ENCODE data around the gene MAJIN. TPM values are rescaled to one million over a fixed set of nuclear protein-coding genes. Genes with fewer than 3 reads are reported as not detected.

The MAJIN gene
- total and polyA plus RNA-seq, 9 of the 15 experiments (the other 6 are each of a cell fraction or from before 2014, with no cell fraction given) = 0.17 to 0.83 (median 0.24) TPM; not detected in 2

DNA sequence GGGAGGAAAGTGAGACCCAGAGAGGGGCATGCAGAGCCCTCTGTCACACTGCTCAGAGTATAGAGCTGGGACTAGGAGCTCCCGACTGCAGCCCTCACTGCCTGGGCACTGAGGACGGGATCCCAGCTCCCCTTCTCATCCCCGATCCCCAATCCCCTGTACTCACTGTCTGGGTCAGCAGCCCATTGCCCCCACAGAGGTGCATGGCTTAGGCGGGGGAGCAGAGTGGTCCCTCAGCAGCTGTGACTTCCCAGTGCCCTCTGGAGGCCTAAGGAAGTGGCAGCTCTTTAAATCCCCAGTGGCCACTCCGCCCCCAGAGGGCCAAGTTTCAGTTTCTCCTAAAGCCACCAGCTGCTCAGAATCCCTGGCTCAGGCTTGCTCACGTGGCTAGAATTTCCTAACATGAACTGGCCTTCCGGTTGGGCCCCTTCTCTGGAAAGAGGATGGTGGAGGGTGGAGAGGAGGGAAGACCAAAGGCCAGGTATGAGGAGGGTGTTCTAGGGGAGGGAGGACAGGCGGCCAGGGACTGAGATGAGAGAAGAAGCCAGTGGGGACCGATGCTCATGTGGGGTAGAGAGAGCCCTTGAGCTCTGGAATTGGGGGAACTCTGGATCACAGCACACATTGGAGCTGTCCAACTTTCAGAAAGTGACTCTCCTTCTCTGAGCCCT is 24.9 kb upstream of the MAJIN start, which contains the start of gene BATF2 (continued):
- TF ChIP-seq ZNF174 (CRISPR knock-in tag; IDR thresholded peaks at IDR 0.05) (no peak), MEF2A (IDR thresholded peaks at IDR 0.05; ENCODE audit: control insufficient read depth, low read depth, low read length) (no peak), ZNF561 (CRISPR knock-in tag; conservative IDR thresholded peaks at IDR 0.05) (no peak), TEAD4 (IDR thresholded peaks at IDR 0.05; ENCODE audit: low read length) (peak; percentile 25; the same call in 1 of the 2 replicates), TEAD4 (CRISPR knock-in tag; IDR thresholded peaks at IDR 0.05; ENCODE audit: borderline replicate concordance) (no peak), ZFX (CRISPR knock-in tag; IDR thresholded peaks at IDR 0.05) (peak; percentile 73), THRA (IDR thresholded peaks at IDR 0.05) (no peak), ZNF121 (CRISPR knock-in tag; conservative IDR thresholded peaks at IDR 0.05) (no peak), RBM22 (IDR thresholded peaks at IDR 0.05; ENCODE audit: low read depth, low read length, poor library complexity, severe bottlenecking) (no peak), PHTF2 (CRISPR knock-in tag; IDR thresholded peaks at IDR 0.05) (no peak), FOXO4 (CRISPR knock-in tag; IDR thresholded peaks at IDR 0.05) (no peak), YY1 (IDR thresholded peaks at IDR 0.05; ENCODE audit: borderline replicate concordance in 1 of 3, control insufficient read depth in 1 of 3, extremely low read depth in 1 of 3, insufficient read depth in 3 of 3, insufficient read length in 1 of 3, insufficient replicate concordance in 2 of 3, low read depth in 1 of 3, low read length in 2 of 3) (peak in 1 of 3 experiments; percentile 34), TBL1XR1 (IDR thresholded peaks at IDR 0.05; ENCODE audit: low read length in 2 of 2) (no peak; a peak in 1 of 4 replicates), PHB2 (IDR thresholded peaks at IDR 0.05; ENCODE audit: low read depth) (no peak), ZBED1 (IDR thresholded peaks at IDR 0.05) (no peak), BRD9 (IDR thresholded peaks at IDR 0.05; ENCODE audit: low read depth, partially characterized antibody) (peak; percentile 78)
- TF ChIP-seq, protein P1, sequence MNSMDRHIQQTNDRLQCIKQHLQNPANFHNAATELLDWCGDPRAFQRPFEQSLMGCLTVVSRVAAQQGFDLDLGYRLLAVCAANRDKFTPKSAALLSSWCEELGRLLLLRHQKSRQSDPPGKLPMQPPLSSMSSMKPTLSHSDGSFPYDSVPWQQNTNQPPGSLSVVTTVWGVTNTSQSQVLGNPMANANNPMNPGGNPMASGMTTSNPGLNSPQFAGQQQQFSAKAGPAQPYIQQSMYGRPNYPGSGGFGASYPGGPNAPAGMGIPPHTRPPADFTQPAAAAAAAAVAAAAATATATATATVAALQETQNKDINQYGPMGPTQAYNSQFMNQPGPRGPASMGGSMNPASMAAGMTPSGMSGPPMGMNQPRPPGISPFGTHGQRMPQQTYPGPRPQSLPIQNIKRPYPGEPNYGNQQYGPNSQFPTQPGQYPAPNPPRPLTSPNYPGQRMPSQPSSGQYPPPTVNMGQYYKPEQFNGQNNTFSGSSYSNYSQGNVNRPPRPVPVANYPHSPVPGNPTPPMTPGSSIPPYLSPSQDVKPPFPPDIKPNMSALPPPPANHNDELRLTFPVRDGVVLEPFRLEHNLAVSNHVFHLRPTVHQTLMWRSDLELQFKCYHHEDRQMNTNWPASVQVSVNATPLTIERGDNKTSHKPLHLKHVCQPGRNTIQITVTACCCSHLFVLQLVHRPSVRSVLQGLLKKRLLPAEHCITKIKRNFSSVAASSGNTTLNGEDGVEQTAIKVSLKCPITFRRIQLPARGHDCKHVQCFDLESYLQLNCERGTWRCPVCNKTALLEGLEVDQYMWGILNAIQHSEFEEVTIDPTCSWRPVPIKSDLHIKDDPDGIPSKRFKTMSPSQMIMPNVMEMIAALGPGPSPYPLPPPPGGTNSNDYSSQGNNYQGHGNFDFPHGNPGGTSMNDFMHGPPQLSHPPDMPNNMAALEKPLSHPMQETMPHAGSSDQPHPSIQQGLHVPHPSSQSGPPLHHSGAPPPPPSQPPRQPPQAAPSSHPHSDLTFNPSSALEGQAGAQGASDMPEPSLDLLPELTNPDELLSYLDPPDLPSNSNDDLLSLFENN (IDR thresholded peaks at IDR 0.05; ENCODE audit: low read depth in 2 of 2, low read length in 2 of 2) = no peak
- TF ChIP-seq, protein P2, sequence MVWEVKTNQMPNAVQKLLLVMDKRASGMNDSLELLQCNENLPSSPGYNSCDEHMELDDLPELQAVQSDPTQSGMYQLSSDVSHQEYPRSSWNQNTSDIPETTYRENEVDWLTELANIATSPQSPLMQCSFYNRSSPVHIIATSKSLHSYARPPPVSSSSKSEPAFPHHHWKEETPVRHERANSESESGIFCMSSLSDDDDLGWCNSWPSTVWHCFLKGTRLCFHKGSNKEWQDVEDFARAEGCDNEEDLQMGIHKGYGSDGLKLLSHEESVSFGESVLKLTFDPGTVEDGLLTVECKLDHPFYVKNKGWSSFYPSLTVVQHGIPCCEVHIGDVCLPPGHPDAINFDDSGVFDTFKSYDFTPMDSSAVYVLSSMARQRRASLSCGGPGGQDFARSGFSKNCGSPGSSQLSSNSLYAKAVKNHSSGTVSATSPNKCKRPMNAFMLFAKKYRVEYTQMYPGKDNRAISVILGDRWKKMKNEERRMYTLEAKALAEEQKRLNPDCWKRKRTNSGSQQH (CRISPR knock-in tag; IDR thresholded peaks at IDR 0.05) = no peak
- TF ChIP-seq, protein P3, sequence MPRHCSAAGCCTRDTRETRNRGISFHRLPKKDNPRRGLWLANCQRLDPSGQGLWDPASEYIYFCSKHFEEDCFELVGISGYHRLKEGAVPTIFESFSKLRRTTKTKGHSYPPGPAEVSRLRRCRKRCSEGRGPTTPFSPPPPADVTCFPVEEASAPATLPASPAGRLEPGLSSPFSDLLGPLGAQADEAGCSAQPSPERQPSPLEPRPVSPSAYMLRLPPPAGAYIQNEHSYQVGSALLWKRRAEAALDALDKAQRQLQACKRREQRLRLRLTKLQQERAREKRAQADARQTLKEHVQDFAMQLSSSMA (CRISPR knock-in tag; IDR thresholded peaks at IDR 0.05) = no peak

Measured in K562 (cell line).